ENCODE measurements around the gene NEURL3.

The NEURL3 gene

GRCh38 chr2:96477458-96477857, 27.7 kb downstream of the NEURL3 start:
- DNase-seq (ENCODE audit: insufficient read length, low spot score) (no peak), FAIRE-seq (no peak)
- no peak for TF ChIP-seq CTCF (IDR thresholded peaks at IDR 0.05; ENCODE audit: insufficient read depth, missing control alignments)

GRCh38 chr2:96471772-96472171, 33.4 kb downstream of the NEURL3 start:
- DNase-seq (ENCODE audit: insufficient read length, low spot score) (no peak), FAIRE-seq (no peak)
- no peak for TF ChIP-seq CTCF (IDR thresholded peaks at IDR 0.05; ENCODE audit: insufficient read depth, missing control alignments)

GRCh38 chr2:96470636-96471035, 34.5 kb downstream of the NEURL3 start:
- FAIRE-seq = no peak
- DNase-seq (ENCODE audit: insufficient read length, low spot score) = no peak
- TF ChIP-seq CTCF (IDR thresholded peaks at IDR 0.05; ENCODE audit: insufficient read depth, missing control alignments) = peak; percentile 25

- DNase-seq (ENCODE audit: insufficient read length, low spot score) (no peak), FAIRE-seq (no peak)
- TF ChIP-seq CTCF (IDR thresholded peaks at IDR 0.05; ENCODE audit: insufficient read depth, missing control alignments) = no peak
Observed at GRCh38 chr2:96470109-96470508, 35.0 kb downstream of the NEURL3 start.

GRCh38 chr2:96468904-96469303, 36.3 kb downstream of the NEURL3 start:
- no peak for TF ChIP-seq CTCF (IDR thresholded peaks at IDR 0.05; ENCODE audit: insufficient read depth, missing control alignments)
- DNase-seq (ENCODE audit: insufficient read length, low spot score) = no peak
- FAIRE-seq = no peak

GRCh38 chr2:96464651-96465050, 40.5 kb downstream of the NEURL3 start:
- FAIRE-seq (no peak), DNase-seq (ENCODE audit: insufficient read length, low spot score) (no peak)
- no peak for TF ChIP-seq CTCF (IDR thresholded peaks at IDR 0.05; ENCODE audit: insufficient read depth, missing control alignments)

GRCh38 chr2:96464061-96464460, 41.1 kb downstream of the NEURL3 start:
- no peak for DNase-seq (ENCODE audit: insufficient read length, low spot score)
- no peak for FAIRE-seq
- TF ChIP-seq CTCF (IDR thresholded peaks at IDR 0.05; ENCODE audit: insufficient read depth, missing control alignments) = no peak
